IMR-90 (cell line): ENCODE measurements around the gene MYOF. TPM values are rescaled to one million over a fixed set of nuclear protein-coding genes. Genes with fewer than 3 reads are reported as not detected.

ENCODE experiments used
- ATAC-seq: fragments of 200-7000 bp; cut with Tn5 transposase; 2 replicates; pipeline ENCODE4 v1.9.1; 2020; ENCODE audit warnings: low read depth, mild to moderate bottlenecking, moderate library complexity
- BruUV-seq: library from RNA; stranded (reverse); fragments of 400-500 nt; replicated peaks from 2 replicates; lab custom pipeline; 2021; lab: Mats Ljungman, UMichigan
- CTCF ChIA-PET: fragments of 300-600 bp; formaldehyde crosslinking; extraction: SDS; loops from one replicate; lab custom pipeline; 2021; ENCODE audit warnings: antibody characterized with exemption; lab: Yijun Ruan, JAX
- POLR2A ChIA-PET: fragments of 300-600 bp; sonication (Branson Sonifier 250); formaldehyde crosslinking; loops from one replicate; lab custom pipeline; 2022; ENCODE audit warnings: antibody characterized with exemption; ENCODE audit not compliant: unreplicated experiment; lab: Charles Lee
- DNase-seq: peaks from one replicate; pipeline ENCODE4 v3.0.0; 2013
- H2AFZ ChIP-seq: replicated peaks from 2 replicates; pipeline ENCODE3; 2013; ENCODE audit warnings: low read length, mild to moderate bottlenecking; ENCODE audit not compliant: poor library complexity
- H2AK5ac ChIP-seq: 2 replicates; pipeline ENCODE4 v1.6.1; 2013; ENCODE audit warnings: low read depth, low read length, inconsistent platforms
- H2AK9ac ChIP-seq: replicated peaks from 2 replicates; pipeline ENCODE3; 2013; ENCODE audit warnings: mild to moderate bottlenecking, low read depth, low read length, moderate library complexity; ENCODE audit not compliant: poor library complexity
- H2BK120ac ChIP-seq: 2 replicates; pipeline ENCODE4 v1.6.1; 2013; ENCODE audit warnings: low read depth, low read length, inconsistent platforms
- H2BK15ac ChIP-seq: 3 replicates; pipeline ENCODE4 v1.6.1; 2013; ENCODE audit warnings: low read depth, low read length, inconsistent platforms
- H2BK20ac ChIP-seq: 2 replicates; pipeline ENCODE4 v1.6.1; 2013; ENCODE audit warnings: low read depth, mild to moderate bottlenecking, inconsistent platforms, low read length, moderate library complexity
- H2BK5ac ChIP-seq: 2 replicates; pipeline ENCODE4 v1.6.1; 2013; ENCODE audit warnings: mild to moderate bottlenecking, low read depth, low read length, inconsistent platforms; ENCODE audit not compliant: poor library complexity, severe bottlenecking
- H3K14ac ChIP-seq: replicated peaks from 2 replicates; pipeline ENCODE4 v1.6.1; 2013; ENCODE audit warnings: low read depth, low read length, inconsistent platforms
- H3K18ac ChIP-seq: 2 replicates; pipeline ENCODE4 v1.6.1; 2013; ENCODE audit warnings: low read depth, low read length, control low read depth
- H3K23ac ChIP-seq: 2 replicates; pipeline ENCODE4 v1.6.1; 2013; ENCODE audit warnings: low read depth, low read length, inconsistent platforms
- H3K27ac ChIP-seq: 2 replicates; pipeline ENCODE4 v1.5.1; 2013; ENCODE audit warnings: mild to moderate bottlenecking, control low read depth, low read length; ENCODE audit not compliant: insufficient read depth
- H3K27me3 ChIP-seq: 2 replicates; pipeline ENCODE4 v1.6.1; 2013; ENCODE audit warnings: low read length; ENCODE audit not compliant: control insufficient read depth, insufficient read depth
- H3K36me3 ChIP-seq: 2 replicates; pipeline ENCODE4 v1.6.1; 2013; ENCODE audit warnings: low read length, mixed read lengths; ENCODE audit not compliant: control insufficient read depth, insufficient read depth
- H3K4ac ChIP-seq: 2 replicates; pipeline ENCODE4 v1.6.1; 2013; ENCODE audit warnings: low read depth, low read length, inconsistent platforms
- H3K4me1 ChIP-seq: 2 replicates; pipeline ENCODE4 v1.6.1; 2013; ENCODE audit warnings: low read length, mixed read lengths; ENCODE audit not compliant: control insufficient read depth, insufficient read depth
- H3K4me2 ChIP-seq: 2 replicates; pipeline ENCODE4 v1.6.1; 2013; ENCODE audit warnings: low read depth, mild to moderate bottlenecking, control low read depth, low read length, moderate library complexity
- H3K4me3 ChIP-seq: 2 replicates; pipeline ENCODE4 v1.5.1; 2013; ENCODE audit warnings: low read depth, mild to moderate bottlenecking, control low read depth, low read length, moderate library complexity; ENCODE audit not compliant: insufficient read depth
- H3K56ac ChIP-seq: 2 replicates; pipeline ENCODE4 v1.6.1; 2013; ENCODE audit warnings: low read length, inconsistent platforms; ENCODE audit not compliant: insufficient read depth; ENCODE audit errors: extremely low read depth
- H3K79me1 ChIP-seq, 2 experiments: 2 replicates each; pipeline ENCODE4 v1.6.1; 2013; ENCODE audit warnings: low read length in 2 of 2, inconsistent platforms in 1 of 2, low read depth in 1 of 2
- H3K9ac ChIP-seq: 2 replicates; pipeline ENCODE4 v1.6.1; 2013; ENCODE audit warnings: low read depth, low read length, control low read depth
- H3K9me1 ChIP-seq: 2 replicates; pipeline ENCODE4 v1.6.1; 2013; ENCODE audit warnings: low read length, inconsistent platforms; ENCODE audit not compliant: insufficient read depth
- H3K9me3 ChIP-seq: 2 replicates; pipeline ENCODE4 v1.6.1; 2013; ENCODE audit warnings: low read length; ENCODE audit not compliant: control insufficient read depth, insufficient read depth
- H4K20me1 ChIP-seq: 2 replicates; pipeline ENCODE4 v1.6.1; 2013; ENCODE audit warnings: low read length, inconsistent platforms; ENCODE audit not compliant: insufficient read depth
- H4K5ac ChIP-seq: 2 replicates; pipeline ENCODE4 v1.6.1; 2013; ENCODE audit warnings: mild to moderate bottlenecking, low read depth, low read length, control low read depth
- H4K8ac ChIP-seq, 2 experiments: 2 replicates each; pipeline ENCODE4 v1.6.1; 2013; ENCODE audit warnings: low read depth in 2 of 2, low read length in 2 of 2, control low read depth in 1 of 2, inconsistent platforms in 1 of 2
- H4K91ac ChIP-seq: 2 replicates; pipeline ENCODE4 v1.6.1; 2013; ENCODE audit warnings: low read depth, low read length, inconsistent platforms; ENCODE audit not compliant: insufficient read depth
- MAZ ChIP-seq: IDR thresholded peaks from 2 replicates; pipeline ENCODE4 v1.6.1; 2012; ENCODE audit warnings: low read depth, mild to moderate bottlenecking, low read length, improper control_type of control experiment, moderate library complexity, borderline replicate concordance
- MXI1 ChIP-seq: IDR thresholded peaks from 2 replicates; pipeline ENCODE4 v1.6.1; 2012; ENCODE audit warnings: low read depth, mild to moderate bottlenecking, low read length, moderate library complexity, borderline replicate concordance
- NFE2L2 ChIP-seq: fragments of 150-350 bp; IDR thresholded peaks from 2 replicates; pipeline ENCODE4 v1.6.1; 2016; ENCODE audit warnings: low read depth, mild to moderate bottlenecking, low read length
- POLR2A ChIP-seq: IDR thresholded peaks from 2 replicates; pipeline ENCODE4 v1.6.1; 2012; ENCODE audit warnings: mild to moderate bottlenecking, low read depth, low read length
- RAD21 ChIP-seq: IDR thresholded peaks from 2 replicates; pipeline ENCODE4 v1.6.1; 2012; ENCODE audit warnings: low read length, improper control_type of control experiment
- RCOR1 ChIP-seq: IDR thresholded peaks from 2 replicates; pipeline ENCODE4 v1.6.1; 2012; ENCODE audit warnings: mild to moderate bottlenecking, low read length, improper control_type of control experiment; ENCODE audit not compliant: insufficient replicate concordance
- WGBS, 2 experiments: methylation state at CpG; one replicate each; pipeline versions ENCODE4 v1.1.5 to v1.1.7; 2013; ENCODE audit warnings: missing lambda C conversion rate in 2 of 2; ENCODE audit not compliant: insufficient read length in 1 of 2; ENCODE audit errors: extremely low coverage in 2 of 2; 5-methylcytosine and 5-hydroxymethylcytosine counted together
- dilution Hi-C: fragments of 300-500 bp; cut with HindIII; formaldehyde crosslinking; loops from one replicate; pipeline ENCODE4 v1.14.3; 2018; ENCODE audit warnings: low sequenced_read_pairs; ENCODE audit not compliant: unreplicated experiment
- in situ Hi-C: fragments of 300-500 bp; cut with MboI; formaldehyde crosslinking; loops from 3 replicates; pipeline ENCODE4 v1.14.3; 2019; ENCODE audit warnings: low sequenced_read_pairs, inconsistent platforms, mixed read lengths
- intact Hi-C: fragments of 100-400 bp; cut with micrococcal nuclease; formaldehyde crosslinking; loops from 2 replicates; pipeline ENCODE4 v1.10.0; 2022
- polyA plus RNA-seq, 3 experiments: library from polyadenylated mRNA; depleted of rRNA; stranded (reverse); fragments of >200 nt; gene quantifications; 2 replicates each; pipeline ENCODE4 v1.2.3, GENCODE V29; 2012; ENCODE audit warnings: low replicate concordance in 1 of 3
- total RNA-seq: library from RNA; depleted of rRNA; stranded (reverse); fragments of >200 nt; gene quantifications from 2 replicates; pipeline ENCODE4 v1.2.3, GENCODE V29; 2012

MYOF gene
- total and polyA plus RNA-seq, 2 of the 4 experiments (the other 2 are of a cell fraction) = 221 to 281 TPM

- Histone ChIP-seq H2AFZ (no peak overlapping the region), H3K56ac (no peak overlapping the region), H3K4ac (no peak overlapping the region), H3K79me1 (peaks cover 10 to 42% of the 10 kb centered on the region in 2 experiments; a peak in 3 of 4 replicates), H3K18ac (no peak overlapping the region), H4K20me1 (peaks cover 10% of the 10 kb centered on the region; the same call in 1 of the 2 replicates), H3K4me2 (no peak overlapping the region), H4K5ac (no peak overlapping the region), H2BK120ac (no peak overlapping the region), H3K27me3 (no peaks in the 10 kb centered on the region), H2AK9ac (no peak overlapping the region), H2BK20ac (no peak overlapping the region), H2BK15ac (no peak overlapping the region), H3K23ac (no peak overlapping the region; the same call in 1 of the 2 replicates), H3K27ac (no peak overlapping the region), H4K91ac (no peak overlapping the region), H3K14ac (no peak overlapping the region), H3K9me3 (no peaks in the 10 kb centered on the region), H3K4me3 (no peak overlapping the region), H2BK5ac (no peak overlapping the region), H3K36me3 (peaks cover 70% of the 10 kb centered on the region), H4K8ac (no peak overlapping the region), H2AK5ac (no peak overlapping the region), H3K9me1 (peaks cover 4% of the 10 kb centered on the region), H3K4me1 (no peaks in the 10 kb centered on the region), H3K9ac (no peak overlapping the region)
- dilution Hi-C loops (no loop called here), intact Hi-C loops (no loop called here), in situ Hi-C loops (no loop called here)
- 100% methylated on average over 1 of the region's 3 CpGs; no CpG with 5 or more reads in 1 of the 2 experiments for WGBS, 2 experiments
- BruUV-seq = no TSS peak
- POLR2A ChIA-PET = no interaction called here
- ATAC-seq (no peak), DNase-seq (no peak)
- CTCF ChIA-PET = no interaction called here
- no peak for TF ChIP-seq RCOR1
- TF ChIP-seq POLR2A = no peak
- TF ChIP-seq RAD21 = no peak
- no peak for TF ChIP-seq MAZ
- TF ChIP-seq NFE2L2 = no peak
- no peak for TF ChIP-seq MXI1
Measured at GRCh38 chr10:93334181-93334580, 148.0 kb downstream of the MYOF start.
